Tibial nerve (tissue), 4 donors: ENCODE measurements around the gene MAPKAPK2.

ENCODE experiments used
- CTCF ChIP-seq, 5 experiments: fragments of 200-600 bp in 3 of 5; fragments of 450-650 bp in 2 of 5; sonication (generic) in 3 of 5; IDR thresholded peaks; one replicate each; pipeline ENCODE4 v1.5.1; 2016 to 2019; ENCODE audit warnings: antibody characterized with exemption in 5 of 5, mild to moderate bottlenecking in 3 of 5, moderate library complexity in 2 of 5
- EP300 ChIP-seq, 2 donors: sonication (generic); formaldehyde crosslinking; IDR thresholded peaks; one replicate each; pipeline ENCODE4 v1.6.1; 2017; ENCODE audit warnings: antibody characterized with exemption in 2 of 2, mild to moderate bottlenecking in 1 of 2

- TF ChIP-seq CTCF (IDR thresholded peaks at IDR 0.05) (no peak), EP300 (IDR thresholded peaks at IDR 0.05) (no peak)
These were observed 29.8 kb downstream of the MAPKAPK2 start for GRCh38 chr1:206714331-206715058.
